NCI-H526 treated with DMSO at 0.1 percent for 48 hours (cell line): Measurements from ENCODE around the gene PLEKHO2.
"Not testable (repeated sequence)": the region's sequence is repeated elsewhere in the genome, so short reads cannot be mapped to it uniquely, and the experiment has no call there.

Experiments used
- DNase-seq: peaks from one replicate; lab custom pipeline; 2025; lab: John Stamatoyannopoulos, UW

The PLEKHO2 gene

GRCh38 chr15:64841344-64842095, at the start of gene PLEKHO2:
Gene PLEKHO2 (plus strand): TSS chr15:64841915. CDS start chr15:64842017, 102 bp downstream.
- peak; percentile 92 for DNase-seq

GRCh38 chr15:64792282-64792681, 49.4 kb upstream of the PLEKHO2 start:
- DNase-seq, result no peak

GRCh38 chr15:64795299-64795698, 46.4 kb upstream of the PLEKHO2 start:
- DNase-seq, result not testable (repeated sequence)

- DNase-seq, result not testable (repeated sequence)
Measured at GRCh38 chr15:64795921-64796320, 45.8 kb upstream of the PLEKHO2 start.

- not testable (repeated sequence) for DNase-seq
Measured at GRCh38 chr15:64798905-64799304, 42.8 kb upstream of the PLEKHO2 start.

- DNase-seq, result no peak
Measured at GRCh38 chr15:64800476-64800875, 41.2 kb upstream of the PLEKHO2 start.

GRCh38 chr15:64803526-64803925, 38.2 kb upstream of the PLEKHO2 start:
- DNase-seq, result no peak

- no peak for DNase-seq
Measured at GRCh38 chr15:64804619-64805018, 37.1 kb upstream of the PLEKHO2 start.

- no peak for DNase-seq
Measured at GRCh38 chr15:64806509-64806908, 35.2 kb upstream of the PLEKHO2 start.

- no peak for DNase-seq
Measured at GRCh38 chr15:64807051-64807749, 34.5 kb upstream of the PLEKHO2 start.

- DNase-seq, result no peak
Measured at GRCh38 chr15:64807751-64808222, 33.9 kb upstream of the PLEKHO2 start.

- DNase-seq, result no peak
Measured at GRCh38 chr15:64808785-64809453, 32.8 kb upstream of the PLEKHO2 start.

- DNase-seq, result peak; percentile 29
Measured at GRCh38 chr15:64809649-64810496, 31.8 kb upstream of the PLEKHO2 start.

GRCh38 chr15:64810497-64811326, 31.0 kb upstream of the PLEKHO2 start:
- DNase-seq, result no peak

- no peak for DNase-seq
Measured at GRCh38 chr15:64813075-64813474, 28.6 kb upstream of the PLEKHO2 start.

GRCh38 chr15:64814283-64814682, 27.4 kb upstream of the PLEKHO2 start:
- not testable (repeated sequence) for DNase-seq

GRCh38 chr15:64814965-64815364, 26.8 kb upstream of the PLEKHO2 start:
- not testable (repeated sequence) for DNase-seq

- no peak for DNase-seq
Measured at GRCh38 chr15:64816452-64816851, 25.3 kb upstream of the PLEKHO2 start.

GRCh38 chr15:64824929-64825430, 16.7 kb upstream of the PLEKHO2 start:
- peak; percentile 54 for DNase-seq

GRCh38 chr15:64825431-64826294, 16.1 kb upstream of the PLEKHO2 start, which contains the start of gene PIF1:
Gene PIF1 (minus strand): TSS chr15:64825647. CDS start chr15:64824335, 1,312 bp downstream.
- DNase-seq, result peak; percentile 99
